IPS-18c (cell line): ENCODE results near the gene FRMD5.
"Not testable (repeated sequence)": the region's sequence is repeated elsewhere in the genome, so short reads cannot be mapped to it uniquely, and the experiment has no call there.

Experiments
- H3K4me3 ChIP-seq: 2 replicates; pipeline ENCODE4 v1.7.0; 2013; ENCODE audit warnings: low read depth, mild to moderate bottlenecking, low read length, moderate library complexity; ENCODE audit not compliant: insufficient read depth
- H3K9me3 ChIP-seq: one replicate; pipeline ENCODE4 v1.6.1; 2013; ENCODE audit warnings: mild to moderate bottlenecking, low read length, moderate library complexity; ENCODE audit not compliant: control insufficient read depth, insufficient read depth

The FRMD5 gene

GRCh38 chr15:44195151-44195740 is at the start of gene FRMD5:
FRMD5 (minus strand) TSS chr15:44195271.
- H3K9me3 ChIP-seq, result no peaks in the 10 kb centered on the region
- H3K4me3 ChIP-seq, result peak within 1 kb of the TSS; percentile 66

- Histone ChIP-seq H3K4me3 (no peak overlapping the region), H3K9me3 (no peaks in the 10 kb centered on the region)
Observed at GRCh38 chr15:44243829-44244228, 48.8 kb upstream of the FRMD5 start.

- Histone ChIP-seq H3K4me3 (no peak overlapping the region), H3K9me3 (no peaks in the 10 kb centered on the region)
Observed at GRCh38 chr15:44243141-44243540, 48.1 kb upstream of the FRMD5 start.

GRCh38 chr15:44231842-44232241 is 36.8 kb upstream of the FRMD5 start:
- H3K9me3 ChIP-seq, result no peaks in the 10 kb centered on the region

GRCh38 chr15:44229301-44229700 is 34.2 kb upstream of the FRMD5 start:
- not testable (repeated sequence) for H3K9me3 ChIP-seq, H3K4me3 ChIP-seq

More at GRCh38 chr15:44231842-44232241, 36.8 kb upstream of the FRMD5 start:
- no peak overlapping the region for H3K4me3 ChIP-seq

GRCh38 chr15:44227584-44227983 is 32.5 kb upstream of the FRMD5 start:
- Histone ChIP-seq H3K9me3 (no peaks in the 10 kb centered on the region), H3K4me3 (no peak overlapping the region)

GRCh38 chr15:44227001-44227400 is 31.9 kb upstream of the FRMD5 start:
- not testable (repeated sequence) for H3K4me3 ChIP-seq, H3K9me3 ChIP-seq

- Histone ChIP-seq H3K4me3 (no peak overlapping the region), H3K9me3 (no peaks in the 10 kb centered on the region)
Observed at GRCh38 chr15:44222478-44222877, 27.4 kb upstream of the FRMD5 start.

- H3K9me3 ChIP-seq, result no peaks in the 10 kb centered on the region
- no peak overlapping the region for H3K4me3 ChIP-seq
Observed at GRCh38 chr15:44219073-44219472, 24.0 kb upstream of the FRMD5 start.

- H3K9me3 ChIP-seq, result no peaks in the 10 kb centered on the region
- no peak overlapping the region for H3K4me3 ChIP-seq
Observed at GRCh38 chr15:44216958-44217357, 21.9 kb upstream of the FRMD5 start.

GRCh38 chr15:44215594-44215993 is 20.5 kb upstream of the FRMD5 start:
- Histone ChIP-seq H3K9me3 (no peaks in the 10 kb centered on the region), H3K4me3 (no peak overlapping the region)

- no peak overlapping the region for H3K4me3 ChIP-seq
- H3K9me3 ChIP-seq, result no peaks in the 10 kb centered on the region
Observed at GRCh38 chr15:44208956-44209355, 13.9 kb upstream of the FRMD5 start.

GRCh38 chr15:44207643-44208042 is 12.6 kb upstream of the FRMD5 start:
- no peak overlapping the region for H3K4me3 ChIP-seq
- H3K9me3 ChIP-seq, result no peaks in the 10 kb centered on the region

GRCh38 chr15:44199393-44199792 is 4.3 kb upstream of the FRMD5 start:
- Histone ChIP-seq H3K4me3 (no peak overlapping the region), H3K9me3 (no peaks in the 10 kb centered on the region)

GRCh38 chr15:44194323-44195150 is 534 bp downstream of the FRMD5 start:
- Histone ChIP-seq H3K4me3 (peak overlapping the region; percentile 66), H3K9me3 (no peaks in the 10 kb centered on the region)

GRCh38 chr15:44193651-44194322 is 1.3 kb downstream of the FRMD5 start:
- H3K4me3 ChIP-seq, result peak overlapping the region; percentile 66
- H3K9me3 ChIP-seq, result no peaks in the 10 kb centered on the region

GRCh38 chr15:44188795-44189194 is 6.3 kb downstream of the FRMD5 start:
- H3K9me3 ChIP-seq, result no peaks in the 10 kb centered on the region
- no peak overlapping the region for H3K4me3 ChIP-seq

- no peak overlapping the region for H3K4me3 ChIP-seq
- no peaks in the 10 kb centered on the region for H3K9me3 ChIP-seq
Observed at GRCh38 chr15:44186705-44187104, 8.4 kb downstream of the FRMD5 start.
